HG02642 (cell line): ENCODE measurements around the gene TMX2.
"Not testable (repeated sequence)": the region's sequence is repeated elsewhere in the genome, so short reads cannot be mapped to it uniquely, and the experiment has no call there.

Experiments used
- ATAC-seq: cut with Tn5 transposase; IDR thresholded peaks from one replicate; pipeline ENCODE4 v1.9.1; 2021; ENCODE audit warnings: mild to moderate bottlenecking; ENCODE audit not compliant: unreplicated experiment, poor library complexity

TMX2 gene

DNA sequence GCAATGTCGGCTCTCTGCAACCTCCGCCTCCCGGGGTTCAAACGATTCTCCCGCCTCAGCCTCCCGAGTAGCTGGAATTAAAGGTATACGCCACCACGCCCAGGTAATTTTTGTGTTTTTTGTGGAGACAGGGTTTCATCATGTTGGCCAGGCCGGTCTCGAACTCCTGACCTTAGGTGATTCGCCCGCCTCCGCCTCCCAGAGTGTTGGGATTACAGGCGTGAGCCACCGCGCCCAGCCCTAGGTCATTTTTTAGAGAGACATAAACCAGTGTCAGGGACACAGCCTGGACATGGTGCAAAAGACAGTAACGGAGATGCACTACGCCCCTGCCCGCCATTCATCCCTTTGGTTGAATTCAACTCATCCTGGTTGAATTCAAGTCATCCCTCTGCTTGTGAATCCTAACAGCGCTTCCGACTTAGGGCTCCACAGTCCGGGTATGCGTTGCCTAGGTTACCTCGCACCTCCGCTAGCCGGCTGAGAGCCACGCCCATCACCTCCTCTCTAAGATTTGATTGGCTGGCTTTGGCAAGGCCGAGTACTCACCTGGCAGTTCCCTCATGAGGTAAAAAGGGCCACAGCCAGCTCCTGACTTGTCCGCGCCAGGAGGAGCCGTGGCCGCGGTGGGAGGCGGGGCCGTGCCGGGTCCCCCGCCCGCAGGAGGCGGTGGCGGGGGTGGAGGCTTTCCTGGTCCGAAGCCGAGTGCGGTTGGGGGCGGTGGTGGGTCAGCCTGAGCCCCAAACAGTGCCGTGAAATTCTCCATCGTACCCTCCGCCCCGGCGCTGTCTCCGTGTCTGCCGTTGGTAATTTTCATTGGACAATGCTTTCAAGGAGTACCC lies 758 bp upstream of the TMX2 start, which contains the start of gene MED19:
Gene MED19, minus strand, starts transcription at position 802 of the 842 bp plus-strand sequence. Its CDS starts 36 bp downstream, at position 766.
- peak; percentile 53 for ATAC-seq

DNA sequence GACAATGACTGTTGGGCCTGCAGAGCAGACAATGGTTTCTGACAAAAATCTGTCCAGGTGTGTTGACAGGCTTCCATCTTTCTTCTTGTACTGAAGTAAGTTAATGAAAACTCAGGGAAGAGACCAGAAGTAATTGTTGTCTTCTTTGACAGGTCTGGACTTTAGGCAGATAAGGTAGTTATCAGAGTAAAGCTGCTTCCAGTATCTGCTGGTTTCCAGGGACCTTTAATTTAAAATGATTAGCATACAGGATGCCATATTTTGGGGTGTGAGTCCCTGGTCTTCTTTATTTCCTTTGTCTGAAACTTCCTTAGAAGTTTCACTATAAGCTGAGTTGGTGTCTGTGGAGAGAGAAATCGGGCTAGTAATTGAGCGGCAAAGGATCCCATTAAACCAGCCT lies 1.4 kb downstream of the TMX2 start:
- no peak for ATAC-seq

DNA sequence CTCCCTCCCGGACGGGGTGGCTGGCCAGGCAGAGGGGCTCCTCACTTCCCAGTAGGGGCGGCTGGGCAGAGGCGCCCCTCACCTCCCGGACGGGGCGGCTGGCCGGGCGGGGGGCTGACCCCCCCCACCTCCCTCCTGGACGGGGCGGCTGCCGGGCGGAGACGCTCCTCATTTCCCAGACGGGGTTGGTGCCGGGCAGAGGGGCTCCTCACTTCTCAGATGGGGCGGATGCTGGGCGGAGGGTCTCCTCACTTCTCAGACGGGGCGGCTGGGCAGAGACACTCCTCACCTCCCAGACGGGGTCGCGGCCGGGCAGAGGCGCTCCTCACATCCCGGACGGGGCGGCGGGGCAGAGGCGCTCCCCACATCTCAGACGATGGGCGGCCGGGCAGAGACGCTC lies 4.3 kb downstream of the TMX2 start:
- not testable (repeated sequence) for ATAC-seq

DNA sequence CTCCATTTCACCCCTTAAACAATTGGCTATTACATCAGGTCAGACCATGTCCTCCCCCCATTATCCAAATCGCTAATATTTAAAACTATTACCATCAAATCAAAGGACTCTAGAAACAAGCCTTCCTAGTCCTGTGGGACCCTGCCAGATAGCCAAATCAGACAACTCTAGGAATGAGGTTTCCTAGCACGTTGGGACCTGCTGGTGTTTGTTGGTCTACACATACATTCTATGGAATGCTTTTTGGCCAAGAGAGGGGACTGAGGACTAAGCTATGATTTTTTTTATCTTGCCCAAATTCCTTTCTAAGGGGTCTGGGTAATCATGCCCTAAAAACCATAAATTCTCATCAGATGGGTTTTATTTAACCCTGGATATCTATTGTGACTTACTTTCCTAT lies 14.8 kb downstream of the TMX2 start:
- no peak for ATAC-seq

DNA sequence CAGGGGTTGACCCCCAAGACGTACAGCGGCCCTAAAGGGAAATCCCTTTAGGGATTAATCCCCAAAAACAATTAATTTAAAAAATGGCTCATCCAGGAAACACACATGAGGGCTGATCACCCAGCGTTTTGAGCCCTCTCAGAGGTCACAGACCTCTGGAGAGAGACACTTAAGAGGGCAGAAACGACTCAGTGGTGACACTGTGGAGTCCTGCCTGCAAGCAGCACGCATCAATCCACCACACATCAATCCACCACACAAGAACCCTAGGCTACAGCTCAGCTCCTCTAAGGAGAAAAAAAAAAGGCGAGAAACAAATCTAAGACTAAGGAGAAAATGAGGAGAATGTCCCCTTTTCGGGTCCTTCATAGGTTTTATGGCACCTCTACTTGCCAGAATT lies 16.4 kb downstream of the TMX2 start:
- no peak for ATAC-seq

DNA sequence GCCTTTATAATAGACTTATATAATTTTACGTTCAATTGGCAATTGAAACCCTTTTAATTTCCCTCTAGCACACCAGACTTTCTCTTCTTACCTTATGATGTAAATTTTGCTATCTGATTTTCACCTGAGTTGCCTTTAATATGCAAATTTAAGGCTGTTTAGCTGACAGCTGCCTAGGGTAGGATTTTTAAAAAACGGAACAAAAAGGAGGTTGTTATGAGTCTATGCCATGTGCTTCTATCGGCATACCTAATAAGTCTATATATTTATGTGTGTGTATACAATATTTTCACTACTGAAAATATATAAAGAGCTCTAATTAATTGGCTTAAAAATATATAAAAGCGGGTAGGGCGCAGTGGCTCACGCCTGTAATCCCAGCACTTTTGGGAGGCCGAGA lies 17.1 kb downstream of the TMX2 start:
- ATAC-seq, result no peak

DNA sequence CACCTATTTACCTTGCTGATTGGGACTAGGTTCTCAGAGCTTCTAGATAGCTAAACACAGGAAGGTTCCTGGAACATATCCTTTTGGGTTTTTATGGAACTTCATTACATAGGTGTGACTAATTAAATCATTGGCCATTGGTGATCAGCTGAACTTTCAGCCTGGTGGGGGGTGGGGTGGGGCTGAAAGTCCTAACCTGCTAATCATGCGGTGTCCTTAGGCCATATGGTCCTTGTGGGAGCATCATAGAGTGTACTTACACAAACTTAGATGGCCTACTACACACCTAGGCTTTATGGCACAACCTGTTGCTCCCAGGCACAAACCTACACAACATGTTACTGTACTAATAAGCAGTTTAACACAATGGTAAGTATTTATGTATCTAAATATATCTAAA lies 20.3 kb downstream of the TMX2 start:
- ATAC-seq, result no peak

DNA sequence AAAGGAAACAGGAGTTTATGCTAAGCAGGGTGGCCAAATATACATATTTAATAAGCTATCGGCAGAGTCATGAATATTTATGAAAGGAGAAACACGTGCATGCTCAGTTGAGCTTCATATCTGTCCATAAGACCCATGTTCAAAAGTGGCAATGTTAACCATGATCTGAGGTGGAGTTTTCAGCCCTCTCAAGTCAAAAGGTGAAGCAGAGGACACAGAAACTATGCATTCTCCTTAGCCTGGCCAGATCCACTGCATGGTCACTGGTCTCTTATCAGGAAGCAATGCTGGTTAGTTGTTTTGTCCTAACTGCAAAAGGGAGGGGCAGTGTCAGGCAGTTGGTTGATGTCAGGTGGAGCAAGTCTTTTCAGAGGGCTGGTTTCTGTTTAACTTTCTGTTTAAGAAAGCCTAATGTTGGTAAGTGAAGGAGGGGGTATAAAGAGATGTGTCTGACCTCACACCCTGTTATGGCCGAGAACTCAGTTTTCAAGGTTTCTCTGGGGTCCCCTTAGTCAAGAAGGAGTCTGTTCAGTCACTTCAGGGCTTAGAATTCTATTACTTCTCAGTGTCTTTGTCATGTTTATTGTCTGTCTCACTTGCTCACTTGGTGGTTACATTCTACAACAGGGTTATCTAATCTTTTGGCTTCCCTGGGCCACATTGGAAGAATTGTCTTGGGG lies 23.4 kb downstream of the TMX2 start:
- no peak for ATAC-seq

DNA sequence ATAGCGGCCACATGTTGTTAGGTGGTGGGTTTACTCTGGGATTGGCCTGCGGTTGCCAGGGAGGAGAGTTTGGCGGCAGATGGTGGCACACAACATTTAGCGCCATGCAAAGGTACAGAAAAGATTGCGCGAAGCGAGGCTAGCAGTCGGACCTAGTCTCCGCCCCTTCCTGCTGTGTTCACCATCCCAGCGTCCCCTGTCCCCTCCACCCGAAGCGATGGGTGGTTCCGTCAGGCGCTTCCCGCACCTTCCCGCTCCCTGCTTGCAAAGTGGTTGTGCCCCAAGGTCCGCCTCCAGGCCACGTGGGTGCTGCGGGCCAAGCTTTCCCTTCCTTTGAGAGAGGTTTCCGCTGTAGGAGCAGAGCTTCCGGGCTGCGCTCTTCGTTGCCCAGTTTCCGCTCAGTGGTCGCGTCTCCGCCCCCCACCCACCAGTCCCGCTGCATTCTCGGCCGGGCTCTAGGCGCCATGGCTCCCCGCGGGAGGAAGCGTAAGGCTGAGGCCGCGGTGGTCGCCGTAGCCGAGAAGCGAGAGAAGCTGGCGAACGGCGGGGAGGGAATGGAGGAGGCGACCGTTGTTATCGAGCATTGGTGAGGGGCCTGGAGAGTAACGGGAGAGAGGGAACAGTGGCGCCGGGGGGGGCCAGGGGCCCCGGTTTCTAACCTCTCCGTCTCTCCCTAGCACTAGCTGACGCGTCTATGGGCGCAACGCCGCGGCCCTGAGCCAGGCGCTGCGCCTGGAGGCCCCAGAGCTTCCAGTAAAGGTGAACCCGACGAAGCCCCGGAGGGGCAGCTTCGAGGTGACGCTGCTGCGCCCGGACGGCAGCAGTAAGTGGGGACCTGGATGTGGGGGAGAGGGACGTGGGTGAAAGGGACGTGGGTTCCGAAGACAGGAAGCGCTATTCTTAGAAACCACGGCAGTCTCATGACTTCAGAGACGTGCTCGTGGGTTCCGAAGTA lies 29.0 kb downstream of the TMX2 start, which contains the start of gene SELENOH:
Gene SELENOH, plus strand, starts transcription at position 360 of the 955 bp plus-strand sequence. Its CDS starts 105 bp downstream, at position 465.
- ATAC-seq, result peak; percentile 91

DNA sequence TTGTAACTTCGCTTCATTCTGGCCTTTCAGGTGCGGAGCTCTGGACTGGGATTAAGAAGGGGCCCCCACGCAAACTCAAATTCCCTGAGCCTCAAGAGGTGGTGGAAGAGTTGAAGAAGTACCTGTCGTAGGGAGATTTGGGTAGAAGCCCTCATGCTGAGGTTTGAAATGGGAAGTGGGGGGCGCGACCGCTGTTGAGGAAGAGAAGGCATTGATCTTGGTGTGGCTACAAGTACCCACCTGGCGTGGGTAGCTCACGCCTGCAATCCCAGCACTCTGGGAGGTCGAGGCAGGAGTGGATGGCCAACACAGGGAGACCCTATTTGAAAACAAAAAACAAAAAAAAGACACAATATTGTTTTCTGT lies 29.7 kb downstream of the TMX2 start:
- ATAC-seq, result no peak

DNA sequence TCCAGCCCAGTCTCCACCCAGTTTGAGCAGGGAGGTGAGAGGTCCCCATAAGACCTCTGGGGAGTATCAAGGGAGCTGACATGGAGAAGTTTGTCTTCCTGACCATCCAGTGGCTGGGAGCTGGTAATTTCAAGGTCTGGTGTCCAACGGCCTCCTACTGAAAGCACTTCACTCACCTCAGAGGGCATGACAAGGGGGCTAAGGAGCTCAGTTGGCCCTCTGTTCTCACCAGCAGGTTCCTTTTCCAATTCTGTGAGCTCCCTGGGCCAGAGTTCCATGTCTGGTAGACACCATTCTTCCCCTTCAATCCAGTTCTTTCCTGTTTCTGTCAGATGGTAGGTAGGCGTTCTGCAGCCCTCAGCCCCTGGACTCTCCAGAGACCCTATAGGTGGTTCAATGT lies 32.0 kb downstream of the TMX2 start:
- no peak for ATAC-seq

DNA sequence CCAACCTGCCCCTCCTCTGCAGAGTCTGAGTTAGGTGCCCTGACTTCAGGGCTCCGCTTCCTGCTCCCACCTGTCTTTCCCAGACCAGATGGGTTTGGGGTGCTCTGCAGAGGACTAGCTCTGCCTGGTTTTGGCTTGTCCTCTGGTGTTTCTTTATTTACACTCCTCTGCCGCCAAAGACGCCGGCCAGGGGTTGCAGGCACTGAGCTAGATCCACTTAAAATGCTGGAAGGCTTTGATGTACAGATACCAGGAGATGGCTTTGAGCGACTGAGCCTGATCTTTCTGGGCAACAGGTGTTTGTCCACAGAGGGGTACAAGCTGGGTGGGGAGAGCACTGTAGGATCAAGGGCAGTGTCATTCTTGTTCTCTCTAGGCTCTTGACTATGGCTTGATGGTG lies 32.8 kb downstream of the TMX2 start:
- no peak for ATAC-seq

DNA sequence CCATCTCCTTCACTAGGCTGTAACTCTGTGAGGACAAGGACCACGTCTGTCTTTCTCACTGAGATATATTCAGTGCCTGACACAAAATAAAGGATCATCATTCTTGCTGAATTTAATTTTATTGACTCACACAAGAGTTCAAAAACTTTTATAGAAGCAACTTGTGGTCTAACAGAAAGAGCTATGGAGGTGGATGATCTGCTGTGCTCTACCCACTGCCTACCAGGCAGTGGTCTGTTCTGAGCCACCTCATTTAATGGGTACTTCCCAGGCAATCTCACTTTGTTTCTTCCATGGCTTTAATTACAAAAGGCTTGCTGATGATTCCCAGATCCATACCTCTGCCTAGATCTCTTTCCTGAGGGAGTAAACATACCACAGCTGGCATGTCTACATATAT lies 34.5 kb downstream of the TMX2 start:
- ATAC-seq, result no peak

DNA sequence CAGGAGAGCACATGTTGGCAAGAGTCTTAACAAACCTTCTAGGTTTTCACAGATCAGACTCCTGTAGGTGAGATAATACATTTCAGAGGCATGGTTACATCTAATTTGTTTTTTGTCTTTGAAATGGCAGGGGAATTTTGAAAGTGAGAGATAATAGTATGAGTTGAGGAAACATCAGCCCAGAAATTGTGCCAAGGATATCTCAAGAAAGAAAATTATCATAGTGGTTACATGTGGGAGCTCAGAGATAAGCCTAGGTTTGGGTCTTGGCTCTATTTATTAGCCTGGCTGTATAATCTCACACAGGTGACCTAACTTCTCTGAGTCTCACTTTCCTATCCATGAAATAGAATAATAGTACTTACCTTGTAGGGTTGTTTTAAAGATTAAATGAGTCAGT lies 38.8 kb downstream of the TMX2 start:
- ATAC-seq, result no peak

DNA sequence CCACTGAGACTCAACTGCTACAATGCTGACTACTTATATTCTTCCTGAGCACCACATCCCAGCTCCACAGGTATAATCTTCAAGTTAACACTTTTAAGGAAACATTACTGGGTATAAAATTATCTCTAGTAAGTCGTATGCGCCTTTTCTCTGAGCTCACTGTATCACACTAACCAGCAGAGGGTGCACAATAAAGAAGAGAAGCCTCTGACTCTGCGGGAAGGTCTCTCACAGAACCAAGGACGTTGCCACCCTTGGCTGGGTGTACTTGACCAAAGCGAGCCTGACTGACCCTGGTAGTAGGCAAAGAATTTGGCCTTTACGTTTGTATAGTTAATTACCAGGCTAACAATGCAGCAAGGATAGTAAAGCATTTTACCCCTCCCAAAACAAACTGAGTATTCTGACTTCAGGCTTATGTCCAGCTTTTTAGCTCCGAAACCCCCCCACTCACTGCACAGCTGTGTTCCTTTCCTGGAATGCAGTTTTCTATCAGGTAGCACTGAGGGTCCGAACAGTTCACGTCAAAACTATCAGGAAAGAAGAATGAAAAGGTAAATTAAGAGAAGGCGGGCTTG lies 39.4 kb downstream of the TMX2 start, which contains the start of gene BTBD18:
Gene BTBD18, minus strand, starts transcription at position 144 of the 578 bp plus-strand sequence. CDS start 631 bp downstream, outside the sequence.
- no peak for ATAC-seq

DNA sequence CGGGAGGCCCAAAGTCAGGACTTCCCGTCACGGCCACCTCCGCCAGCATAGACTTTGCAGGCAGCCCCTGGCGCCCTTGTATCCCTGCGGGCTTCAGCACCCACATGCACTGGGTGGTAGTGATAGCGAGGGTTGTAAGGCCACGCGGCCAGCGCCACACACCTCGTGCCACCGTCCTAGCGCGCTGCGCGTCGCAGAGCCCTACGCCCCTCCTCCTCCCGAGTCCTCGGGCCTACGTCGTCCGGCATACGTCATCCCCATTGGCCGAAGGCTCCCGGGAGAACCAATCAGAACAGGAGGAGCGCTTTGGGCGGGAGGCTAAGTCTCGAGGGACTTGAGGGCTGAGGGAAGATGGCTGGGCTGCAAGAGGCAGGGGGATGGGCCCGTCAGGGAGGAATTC lies 40.6 kb downstream of the TMX2 start:
- no peak for ATAC-seq

DNA sequence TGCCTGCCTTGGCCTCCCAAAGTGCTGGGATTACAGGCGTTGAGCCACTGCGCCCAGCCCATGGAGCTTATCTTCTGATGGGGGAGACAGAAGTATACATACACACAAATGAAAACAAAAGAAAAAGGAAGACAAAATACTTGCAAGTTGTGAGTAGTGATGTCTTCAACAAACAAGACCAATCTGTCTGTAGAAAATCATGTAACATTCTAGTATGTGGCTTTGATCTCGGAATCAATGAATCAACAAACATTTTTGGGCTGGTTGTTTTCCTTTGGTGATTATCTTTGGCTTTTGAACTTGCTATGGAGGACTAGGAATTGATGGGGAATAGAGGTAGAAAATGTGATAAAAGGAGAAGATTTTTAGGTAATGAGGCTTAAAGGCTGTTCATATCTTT lies 45.8 kb downstream of the TMX2 start:
- no peak for ATAC-seq

DNA sequence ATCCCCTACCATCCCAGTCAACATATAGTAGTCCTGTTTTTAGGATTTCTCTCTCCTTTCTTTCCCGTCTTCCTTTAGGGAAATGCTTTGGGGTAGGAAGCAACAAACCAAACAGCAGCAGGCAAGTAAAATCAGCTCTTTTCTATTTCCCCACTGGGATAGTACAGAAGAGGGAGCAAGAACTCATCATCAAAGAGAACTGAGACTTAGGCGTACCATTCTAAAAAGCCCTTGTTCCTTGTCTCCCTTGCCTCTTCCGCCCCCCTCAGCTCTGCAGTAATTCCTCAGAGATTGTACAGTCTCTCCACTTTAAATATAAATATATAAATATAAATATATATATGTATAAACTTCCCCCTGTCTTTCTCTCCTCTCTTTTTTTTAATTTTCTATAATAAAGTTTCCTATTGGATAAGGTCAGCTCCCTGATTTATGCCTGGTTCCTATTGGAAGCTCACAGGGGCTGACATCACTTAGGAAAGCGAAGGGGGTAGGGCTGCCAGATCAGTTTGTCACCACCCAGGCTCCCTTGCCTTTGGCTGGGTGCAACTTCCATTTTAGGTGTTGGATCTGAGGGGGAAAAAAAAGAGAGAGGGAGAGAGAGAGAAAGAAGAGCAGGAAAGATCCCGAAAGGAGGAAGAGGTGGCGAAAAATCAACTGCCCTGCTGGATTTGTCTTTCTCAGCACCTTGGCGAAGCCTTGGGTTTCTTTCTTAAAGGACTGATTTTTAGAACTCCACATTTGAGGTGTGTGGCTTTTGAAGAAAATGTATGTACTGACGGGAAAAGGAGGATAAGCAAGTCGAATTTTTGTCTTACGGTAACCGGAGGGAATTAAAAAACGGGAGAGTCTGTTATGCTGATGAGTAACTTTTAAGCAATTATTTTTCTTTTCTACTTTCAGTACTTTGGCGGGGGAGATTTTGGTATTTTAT lies 49.2 kb downstream of the TMX2 start, which contains the start of gene CTNND1:
Gene CTNND1, plus strand, starts transcription at position 502 of the 934 bp plus-strand sequence. CDS start 29,677 bp downstream, outside the sequence.
- peak; percentile 93 for ATAC-seq
